T-helper 17 cell (primary cell): ENCODE results near the gene CD53. TPM values are rescaled to one million over a fixed set of nuclear protein-coding genes. Genes with fewer than 3 reads are reported as not detected.

ENCODE experiments used
- ATAC-seq: fragments of 150-1000 bp; cut with Tn5 transposase; 2 replicates; pipeline ENCODE4 v1.10.0; 2021; ENCODE audit warnings: mild to moderate bottlenecking, moderate library complexity
- DNase-seq, 3 donors: peaks; one replicate each; pipeline versions ENCODE4 v3.0.0 to v3.0.0-alpha.2; 2020 to 2021
- H3K9me3 ChIP-seq: one replicate; pipeline ENCODE4 v1.7.0; 2013; ENCODE audit warnings: low read length, mild to moderate bottlenecking; ENCODE audit not compliant: control insufficient read depth, poor library complexity, severe bottlenecking
- H3K27ac Mint-ChIP-seq: one replicate; pipeline ENCODE4 v1.8.0; 2022; ENCODE audit warnings: mild to moderate bottlenecking, moderate library complexity, mixed read lengths
- H3K27me3 Mint-ChIP-seq: one replicate; pipeline ENCODE4 v1.8.0; 2022; ENCODE audit warnings: mixed read lengths
- H3K36me3 Mint-ChIP-seq: one replicate; pipeline ENCODE4 v1.8.0; 2022; ENCODE audit warnings: low read depth, mixed read lengths
- H3K4me1 Mint-ChIP-seq: one replicate; pipeline ENCODE4 v1.8.0; 2022; ENCODE audit warnings: mild to moderate bottlenecking, mixed read lengths
- H3K4me3 Mint-ChIP-seq: one replicate; pipeline ENCODE4 v1.8.0; 2022; ENCODE audit warnings: mild to moderate bottlenecking, moderate library complexity, mixed read lengths
- total RNA-seq, 4 donors: library from RNA in 2 of 4; stranded (reverse) in 2 of 4; gene quantifications; one replicate each; pipeline ENCODE4 v1.2.3 and lab custom pipeline; 2022 to 2026

CD53 gene
- total RNA-seq, 2 donors from 2014 or later, result 286 to 385 TPM

- Mint-ChIP-seq H3K27ac (no peak overlapping the region), H3K4me1 (no peaks in the 10 kb centered on the region), H3K36me3 (peaks cover 4% of the 10 kb centered on the region), H3K4me3 (no peak overlapping the region), H3K27me3 (no peaks in the 10 kb centered on the region)
- no peaks in the 10 kb centered on the region for H3K9me3 ChIP-seq
- ATAC-seq (no peak), DNase-seq (no peak)
Observed at GRCh38 chr1:110945626-110946025, 72.7 kb downstream of the CD53 start.

- Mint-ChIP-seq H3K4me1 (no peaks in the 10 kb centered on the region), H3K27ac (no peak overlapping the region), H3K4me3 (no peak overlapping the region), H3K27me3 (no peaks in the 10 kb centered on the region), H3K36me3 (peaks cover 6% of the 10 kb centered on the region)
- DNase-seq, result no peak
- ATAC-seq, result no peak
- peaks cover 5% of the 10 kb centered on the region for H3K9me3 ChIP-seq
Observed at GRCh38 chr1:110948038-110948810, 75.3 kb downstream of the CD53 start.

Other genes with a start within 250 kb of the CD53 start
- 100 to 1,000 TPM; 114 to 115 TPM for gene KCNA3, start 198.2 kb upstream of the CD53 start, total RNA-seq
- gene LRIF1, start 90.8 kb downstream of the CD53 start, total RNA-seq, result 1 to 10 TPM; 4.5 to 7.4 TPM